ENCODE measurements around the gene AK1.
"Not testable (repeated sequence)": the region's sequence is repeated elsewhere in the genome, so short reads cannot be mapped to it uniquely, and the experiment has no call there.

The AK1 gene

GRCh38 chr9:127884427-127884911, 7.0 kb upstream of the AK1 start:
- DNase-seq (ENCODE audit: low spot score) = no peak

DNA sequence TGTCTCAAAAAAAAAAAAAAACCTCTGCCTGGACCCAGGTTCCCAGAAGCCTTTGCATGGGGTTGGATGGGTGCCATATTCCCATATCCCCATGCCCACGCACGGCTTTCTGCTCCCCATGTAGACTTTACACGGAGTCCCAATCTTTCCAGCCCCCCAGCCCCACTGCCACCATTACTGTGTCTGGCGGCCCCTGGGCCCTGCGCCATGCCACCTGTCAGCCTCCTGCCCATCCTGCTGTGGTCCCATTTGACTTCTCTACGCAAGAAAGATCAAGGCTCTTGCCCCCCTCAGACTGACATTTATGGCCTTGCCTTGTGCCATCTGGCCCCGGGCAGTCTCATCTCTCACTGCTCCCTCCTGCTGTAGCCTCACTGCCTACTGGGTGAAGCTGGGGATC, 6.5 kb upstream of the AK1 start:
- DNase-seq (ENCODE audit: low spot score) = no peak

DNA sequence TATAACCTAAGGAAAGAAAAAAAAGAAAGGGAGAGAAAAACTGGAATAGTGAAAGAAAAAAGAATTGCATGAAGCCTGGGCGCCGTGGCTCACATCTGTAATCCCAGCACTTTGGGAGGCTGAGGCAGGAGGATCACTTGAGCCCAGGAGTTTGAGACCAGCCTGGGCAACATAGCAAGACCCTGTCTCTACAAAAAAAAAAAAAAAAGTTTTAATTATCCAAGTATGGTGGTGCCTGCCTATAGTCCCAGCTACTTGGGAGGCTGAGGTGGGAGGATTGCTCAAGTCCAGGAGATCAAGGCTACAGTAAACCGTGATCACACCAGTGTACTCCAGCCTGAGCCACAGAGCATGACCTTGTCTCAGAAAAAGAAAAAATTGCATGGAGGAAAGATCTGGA, 4.2 kb upstream of the AK1 start:
- not testable (repeated sequence) for DNase-seq (ENCODE audit: low spot score)

GRCh38 chr9:127880143-127880542, 2.7 kb upstream of the AK1 start:
- DNase-seq (ENCODE audit: low spot score) = no peak

DNA sequence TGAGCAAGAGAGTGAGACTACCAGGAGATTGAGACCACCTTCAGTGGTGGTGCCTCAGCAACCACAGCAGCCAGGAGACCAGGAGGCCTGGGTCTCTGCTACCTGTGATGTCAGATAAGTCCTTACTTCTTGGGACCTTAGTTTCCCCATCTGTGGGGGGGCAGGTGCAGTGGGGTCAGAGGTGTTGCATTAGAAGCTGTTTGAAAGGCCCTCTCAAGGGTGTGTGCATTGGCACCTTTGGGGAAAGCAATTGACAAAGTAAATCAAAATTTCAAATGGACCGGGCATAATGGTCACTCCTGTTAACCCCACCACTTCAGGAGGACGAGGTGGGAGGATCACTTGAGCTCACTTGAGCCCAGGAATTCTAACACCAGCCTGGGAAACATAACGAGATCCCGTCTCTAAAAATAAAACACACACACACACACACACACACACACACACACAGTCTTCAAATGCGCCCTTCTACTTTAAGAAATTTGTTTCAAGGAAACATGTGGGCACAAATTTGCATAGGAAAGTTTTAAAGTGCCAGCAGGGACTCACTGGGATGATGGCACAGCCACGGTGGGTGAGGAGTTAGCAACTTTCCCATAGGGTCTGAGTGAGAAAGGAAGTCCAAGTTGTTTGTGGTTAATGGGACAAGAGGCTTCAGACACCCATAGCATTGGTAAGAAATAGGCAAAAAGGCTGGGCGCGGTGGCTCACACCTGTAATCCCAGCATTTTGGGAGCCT, 1.3 kb upstream of the AK1 start:
- no peak for DNase-seq (ENCODE audit: low spot score)

DNA sequence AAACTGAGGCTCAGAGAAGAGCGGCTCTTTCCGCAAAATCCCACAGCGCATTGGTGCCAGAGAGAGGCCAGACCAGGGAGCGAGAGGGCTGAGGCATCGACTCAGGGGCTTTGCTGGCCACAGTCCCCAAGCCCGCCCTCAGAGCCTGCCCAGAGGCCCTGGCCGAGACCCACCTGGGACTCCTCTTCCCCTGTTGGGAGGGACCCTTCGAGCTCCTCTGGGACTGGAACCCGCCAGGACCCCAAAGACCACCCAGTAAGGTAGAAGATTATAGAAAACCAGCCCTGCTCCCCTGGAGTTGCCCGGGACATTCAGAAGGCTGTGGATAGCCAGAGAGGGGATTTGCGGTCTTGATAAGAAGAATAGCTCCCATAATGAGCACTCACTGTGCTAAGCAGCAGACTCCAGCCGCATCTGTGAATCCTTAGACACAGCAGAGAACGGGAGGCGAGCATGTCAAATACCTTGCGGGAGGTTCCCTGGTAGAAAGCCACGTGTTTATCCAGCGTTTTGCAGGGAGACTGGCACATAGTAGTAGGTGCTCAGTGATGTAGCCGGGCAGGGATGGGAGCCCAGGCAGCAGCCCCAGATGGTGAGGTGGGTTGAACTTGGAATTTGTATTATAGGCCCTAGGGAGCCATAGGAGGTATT, 651 bp upstream of the AK1 start:
- no peak for DNase-seq (ENCODE audit: low spot score)

DNA sequence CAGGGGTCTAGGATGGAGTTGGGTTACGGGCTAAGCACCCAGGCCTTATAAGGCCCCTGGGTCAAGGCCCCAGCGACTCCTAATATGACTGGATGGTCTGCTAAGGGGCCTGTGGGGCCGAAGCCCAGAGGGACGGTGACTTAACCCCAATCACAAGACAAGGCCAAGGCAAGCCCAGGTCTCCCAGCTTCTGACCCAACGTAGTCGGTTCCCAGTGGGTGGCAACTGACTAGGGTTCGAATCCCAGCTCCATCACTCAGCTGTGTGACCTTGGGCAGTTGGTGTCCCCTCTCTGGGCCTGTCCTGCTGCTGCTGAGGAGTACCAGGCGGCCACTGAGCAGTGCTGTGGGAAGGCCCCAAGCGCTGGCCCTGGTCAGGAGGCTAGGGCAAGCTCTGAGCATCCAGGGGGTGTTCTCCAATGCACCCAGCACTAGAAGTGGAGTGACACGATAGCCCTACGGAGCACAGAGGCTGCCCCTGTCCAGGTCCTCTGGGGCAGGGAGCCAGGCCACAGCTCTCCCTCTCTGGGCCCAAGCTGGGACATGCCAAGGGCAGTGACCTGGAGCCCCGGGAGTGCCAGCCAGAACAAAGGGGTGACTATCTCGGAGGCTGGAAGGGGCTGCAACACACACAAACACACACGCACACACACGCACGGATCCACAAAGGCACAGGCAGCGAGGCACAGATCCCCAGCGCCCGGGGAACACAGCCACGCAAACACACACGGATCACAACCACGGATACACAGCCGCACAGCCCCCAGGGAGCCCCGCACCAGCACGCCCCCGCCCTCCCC, 512 bp downstream of the AK1 start:
- no peak for DNase-seq (ENCODE audit: low spot score)

DNA sequence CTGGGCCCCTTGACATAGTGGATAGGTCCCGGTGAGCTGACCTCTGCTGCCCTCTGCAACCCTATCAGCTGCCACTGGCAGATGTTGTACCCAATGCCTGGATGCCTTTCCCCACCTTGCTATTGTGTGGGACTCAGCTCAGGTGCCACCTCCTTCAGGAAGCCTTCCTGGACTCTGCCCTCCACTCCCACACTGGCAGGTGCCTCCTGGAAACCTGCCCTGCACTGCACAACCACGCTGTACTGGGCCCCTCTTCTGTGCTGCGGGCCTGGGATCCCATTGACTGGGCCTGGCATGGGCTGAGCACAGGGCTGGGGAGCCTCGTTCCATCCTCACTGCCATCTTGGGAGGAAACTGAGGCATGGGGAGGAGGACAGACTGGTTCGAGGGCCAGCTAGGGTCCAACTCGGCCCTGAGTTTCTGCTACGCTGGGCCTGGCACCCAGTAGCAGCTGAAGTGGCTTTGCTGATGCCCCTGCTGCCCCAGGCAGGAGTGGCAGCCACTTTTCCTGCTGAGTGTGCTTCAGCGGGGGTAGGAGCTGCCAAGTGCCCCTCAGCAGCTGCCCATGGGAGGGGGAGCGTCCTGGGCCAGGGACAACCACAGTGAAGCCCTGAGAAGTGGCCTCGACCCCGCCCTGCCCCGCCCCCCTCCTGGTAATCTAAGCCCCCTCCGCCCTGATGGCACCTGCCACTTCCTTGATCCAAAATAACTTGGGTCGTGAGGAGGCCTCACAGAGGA, 1.3 kb downstream of the AK1 start:
- no peak for DNase-seq (ENCODE audit: low spot score)

DNA sequence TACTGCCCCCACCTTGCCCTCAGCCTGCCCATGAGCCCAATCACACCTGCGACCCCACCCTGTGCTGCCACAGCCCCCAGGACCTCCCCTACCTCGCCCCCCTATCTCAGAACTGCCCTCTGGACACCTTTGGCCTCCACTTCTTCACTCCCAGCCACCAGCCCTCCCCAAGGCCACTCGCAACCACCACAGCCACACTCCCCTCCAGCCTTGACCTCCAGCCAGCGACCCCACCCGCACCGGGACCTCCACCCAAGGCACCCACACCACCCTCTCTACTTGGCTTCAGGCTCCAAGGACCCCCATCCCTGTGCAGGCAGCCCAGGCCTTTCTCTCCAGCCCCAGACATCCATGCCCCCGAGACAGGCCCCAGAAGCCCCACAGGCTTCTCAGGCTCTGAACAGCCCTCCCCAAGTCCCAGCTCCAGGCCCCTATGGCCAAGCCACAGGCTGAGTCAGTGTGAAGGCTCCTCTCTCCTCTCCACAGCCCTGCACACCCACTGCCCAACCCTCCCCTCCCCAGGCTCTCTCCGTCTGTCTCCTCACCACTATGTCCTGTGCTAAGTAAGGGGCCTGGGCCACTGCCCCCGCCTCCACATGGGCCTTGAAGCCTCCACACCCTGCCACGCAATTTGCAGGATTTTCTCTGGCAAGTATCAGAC, 2.0 kb downstream of the AK1 start:
- DNase-seq (ENCODE audit: low spot score) = no peak

DNA sequence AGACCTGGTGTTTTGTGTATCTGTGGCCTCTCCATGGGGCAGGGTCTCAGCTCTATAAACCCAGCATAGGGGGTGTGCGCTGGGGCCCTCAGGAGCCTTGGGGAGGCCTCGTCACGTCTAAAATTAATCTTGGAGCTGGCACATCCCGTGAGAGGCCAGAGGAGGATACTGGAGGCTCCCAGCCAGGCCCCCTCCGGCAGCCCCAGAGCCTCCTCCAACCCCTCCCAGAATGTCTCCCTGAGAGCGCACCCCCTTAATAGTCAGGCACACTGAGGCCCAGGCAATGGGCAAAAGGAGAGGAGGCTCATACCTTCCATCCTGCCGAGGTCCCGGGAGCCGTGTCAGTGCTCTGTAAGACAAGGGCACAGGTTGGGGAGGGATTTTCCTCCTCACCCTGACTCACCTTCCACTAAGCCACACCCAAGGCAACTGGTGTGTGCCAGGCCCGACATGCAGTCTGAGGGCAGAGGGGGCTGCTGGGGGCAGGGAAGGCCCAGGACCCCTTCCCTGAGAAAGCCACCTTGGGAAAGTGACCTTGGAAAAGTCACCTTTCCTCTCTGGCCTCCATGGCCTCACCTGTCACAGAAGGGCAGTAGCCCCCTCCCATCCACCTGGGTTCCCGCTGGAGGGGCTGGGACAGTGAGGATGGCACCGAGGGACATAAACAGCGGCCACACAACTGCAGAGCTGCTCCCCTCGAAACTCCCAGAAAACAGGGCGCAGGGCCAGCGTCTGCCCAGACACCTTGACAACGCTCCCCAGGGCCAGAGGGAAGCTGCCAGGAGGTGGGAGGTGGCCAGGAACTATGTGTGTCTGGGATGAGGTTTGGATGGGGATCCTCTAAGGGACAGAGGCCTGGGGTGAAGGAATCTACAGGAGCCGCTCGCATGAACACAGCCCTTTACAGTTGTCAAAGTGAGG, 2.9 kb downstream of the AK1 start:
- DNase-seq (ENCODE audit: low spot score) = no peak

- no peak for DNase-seq (ENCODE audit: low spot score)
Observed at GRCh38 chr9:127873886-127874285, 3.6 kb downstream of the AK1 start.

DNA sequence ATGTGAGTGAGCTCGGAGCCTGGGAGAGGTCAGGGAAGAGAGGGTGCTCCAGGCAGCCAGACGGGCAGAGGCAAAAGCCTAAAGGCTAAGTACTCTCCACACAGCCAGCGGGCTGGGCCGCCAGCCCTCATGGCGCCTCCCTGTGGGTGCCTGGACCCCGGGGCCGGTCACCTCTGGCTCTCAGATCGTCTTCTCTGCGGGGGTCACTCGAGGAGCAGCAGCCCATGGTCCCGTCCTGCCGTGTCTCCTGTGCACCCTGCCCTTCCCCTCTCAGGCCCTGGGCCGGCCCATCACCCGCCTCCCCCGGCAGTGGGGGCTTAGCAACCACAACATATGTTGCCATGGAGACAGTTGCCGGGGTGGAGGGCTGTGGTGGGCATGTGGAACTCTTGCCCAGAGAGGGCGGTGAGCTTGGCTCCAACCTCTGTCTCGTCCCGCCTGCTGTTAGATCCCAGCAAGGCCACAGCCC, 4.2 kb downstream of the AK1 start:
- DNase-seq (ENCODE audit: low spot score) = no peak

DNA sequence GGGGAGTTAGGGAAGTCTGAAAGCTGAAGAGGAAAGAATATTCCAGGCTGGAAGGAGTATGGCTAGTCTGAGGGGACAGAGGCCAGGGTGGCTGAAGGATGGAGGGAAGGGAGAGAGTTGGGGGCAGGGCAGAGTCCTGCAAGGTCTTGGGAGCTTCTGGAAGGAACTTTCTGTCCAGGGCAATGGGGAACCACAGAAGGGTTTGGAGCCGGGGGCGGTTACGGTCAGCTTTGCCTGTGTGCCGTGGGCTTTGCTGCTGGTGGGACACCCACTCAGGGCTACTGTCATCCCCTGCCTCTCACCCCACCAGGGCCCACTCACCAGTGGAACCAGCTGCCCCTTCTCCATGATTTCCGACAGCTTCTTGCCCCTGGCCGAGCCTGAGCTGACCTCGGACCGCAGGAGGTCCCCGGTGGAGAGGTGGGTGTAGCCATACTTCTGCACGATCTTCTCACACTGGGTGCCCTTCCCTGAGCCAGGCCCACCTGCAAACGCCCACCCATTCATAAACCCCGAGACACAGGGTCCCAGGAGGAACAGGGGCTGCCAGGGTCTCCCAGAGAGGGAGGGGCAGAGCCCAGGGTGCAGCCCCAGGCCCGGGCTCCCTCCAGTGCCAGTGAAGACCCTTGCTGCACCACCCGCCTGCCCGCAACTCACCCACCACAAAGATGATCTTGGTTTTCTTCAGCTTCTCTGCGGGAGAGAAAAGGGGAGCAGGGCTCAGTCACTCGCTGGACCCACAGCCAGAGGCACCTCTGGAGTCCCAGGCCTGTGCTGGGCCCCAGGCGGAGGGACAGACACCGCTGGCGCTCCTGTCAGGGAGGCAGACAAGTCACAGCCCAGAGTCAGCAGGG, 4.9 kb downstream of the AK1 start:
- no peak for DNase-seq (ENCODE audit: low spot score)

DNA sequence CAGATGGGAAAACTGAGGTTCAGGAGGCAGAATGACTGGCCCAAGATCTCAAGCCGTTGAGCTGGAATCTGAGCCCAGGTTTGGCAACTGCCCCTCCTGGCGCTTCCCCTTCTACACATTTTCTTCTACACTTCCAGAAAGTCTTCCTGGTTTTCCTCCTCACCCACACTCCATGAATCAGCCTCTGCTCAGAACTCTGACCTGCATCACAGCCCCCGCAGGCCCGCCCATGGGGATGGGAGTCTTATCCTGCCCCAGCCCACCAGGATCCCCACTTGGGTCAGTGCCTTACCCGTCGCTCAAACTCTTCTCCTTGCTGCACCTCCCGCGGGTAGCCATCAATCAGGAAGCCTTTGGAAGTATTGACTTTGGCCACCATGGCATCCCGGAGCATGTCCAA, 5.9 kb downstream of the AK1 start:
- no peak for DNase-seq (ENCODE audit: low spot score)

DNA sequence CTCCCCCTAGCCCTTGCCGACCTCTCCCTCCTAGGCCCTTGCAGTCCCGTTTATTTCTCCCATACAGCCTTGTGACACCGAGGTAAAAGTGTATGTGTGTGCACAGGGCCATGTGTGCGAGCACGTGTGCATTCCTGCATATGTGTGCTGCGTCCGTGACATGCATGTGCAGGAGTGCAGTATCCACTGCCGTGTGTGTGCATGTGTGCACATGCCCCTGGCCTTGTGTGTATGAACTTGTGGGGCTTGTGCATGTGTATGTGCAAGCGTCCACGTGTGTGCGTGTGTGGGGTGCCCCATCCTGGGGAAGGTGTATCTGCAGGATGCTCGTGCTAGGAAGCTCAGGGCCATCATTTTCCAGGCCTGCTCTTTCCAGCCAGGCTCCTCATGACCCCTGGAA, 6.6 kb downstream of the AK1 start:
- no peak for DNase-seq (ENCODE audit: low spot score)

DNA sequence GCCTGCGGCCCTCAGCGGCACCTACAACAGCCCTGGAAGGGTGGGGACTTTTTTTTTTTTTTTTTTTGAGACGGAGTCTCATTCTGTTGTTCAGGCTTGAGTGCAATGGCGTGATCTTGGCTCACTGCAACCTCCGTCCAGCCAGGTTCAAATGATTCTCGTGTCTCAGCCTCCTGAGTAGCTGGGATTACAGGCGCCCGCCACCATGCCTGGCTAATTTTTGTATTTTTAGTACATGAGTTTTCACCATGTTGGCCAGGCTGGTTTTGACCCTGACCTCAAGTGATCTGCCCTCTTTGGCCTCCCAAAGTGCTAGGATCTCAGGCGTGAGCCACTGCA, 7.4 kb downstream of the AK1 start:
- DNase-seq (ENCODE audit: low spot score) = not testable (repeated sequence)

DNA sequence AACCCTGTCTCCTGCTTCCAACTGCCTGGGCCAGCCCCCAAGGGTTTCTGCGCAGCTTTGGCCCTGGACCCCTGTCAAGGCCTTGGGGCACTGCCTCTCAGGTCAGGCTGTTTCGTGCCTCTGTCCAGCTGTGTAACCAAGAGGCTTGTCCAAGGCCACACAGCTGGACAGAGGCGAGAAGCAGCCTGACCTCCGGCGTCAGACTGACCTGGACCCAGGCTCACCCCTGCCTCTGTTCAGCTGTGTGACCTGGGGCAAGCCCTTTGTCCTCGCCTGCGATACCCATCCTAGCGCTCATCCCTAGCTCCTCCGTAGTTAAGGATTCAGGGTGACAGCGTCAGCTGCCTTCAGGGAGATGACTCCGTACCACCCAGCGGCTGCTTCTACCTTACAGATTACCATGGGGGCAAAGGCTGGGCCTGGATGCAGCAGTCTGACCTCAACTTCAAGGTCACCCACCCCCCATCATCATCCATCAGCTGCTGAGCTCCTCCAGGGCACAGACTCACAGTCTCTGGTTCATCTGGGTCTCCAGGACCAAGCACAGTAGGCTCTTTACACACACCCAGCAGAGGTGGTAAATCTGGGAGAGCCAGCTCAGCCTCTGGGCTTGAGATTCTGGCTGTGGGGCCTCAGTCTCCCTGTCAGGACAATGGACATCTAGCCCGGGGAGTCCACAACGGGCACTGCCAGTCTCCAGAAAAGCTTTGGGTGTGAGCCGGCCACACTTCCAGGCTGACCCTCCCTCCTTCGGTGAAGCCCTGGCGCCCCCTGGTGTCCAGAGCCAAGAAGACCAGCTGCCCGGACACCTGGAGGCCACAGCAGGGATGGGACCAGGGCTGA, 7.9 kb downstream of the AK1 start:
- DNase-seq (ENCODE audit: low spot score) = peak; percentile 77

DNA sequence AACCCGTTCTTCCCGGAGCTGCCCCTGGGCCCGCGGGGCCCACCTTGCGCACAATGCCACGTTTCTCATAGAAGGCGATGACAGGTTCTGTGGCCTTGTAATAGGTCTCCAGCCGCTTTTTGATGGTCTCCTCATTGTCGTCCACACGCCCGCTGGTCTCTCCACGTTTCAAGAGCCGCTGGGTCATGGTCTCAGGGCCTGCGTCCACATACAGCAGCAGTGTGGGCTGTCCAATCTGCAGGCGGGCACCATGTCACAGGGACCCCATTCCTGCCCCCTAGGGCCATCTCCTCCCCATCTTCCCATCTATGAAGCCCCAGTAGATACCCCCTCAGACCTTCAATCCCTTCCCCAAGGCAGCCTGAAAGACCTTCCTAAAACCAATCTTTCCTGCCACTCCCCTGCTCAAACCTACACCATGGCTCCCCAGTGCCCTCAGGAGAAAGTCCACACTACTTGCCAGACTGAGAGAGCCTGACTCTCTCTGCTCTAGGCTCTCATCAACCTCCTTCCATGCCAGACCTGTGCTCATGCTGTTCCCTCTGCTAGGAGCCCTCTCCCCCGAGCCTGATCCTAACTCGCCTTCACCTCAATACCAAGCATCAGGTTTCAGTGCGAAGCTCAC, 9.1 kb downstream of the AK1 start:
- DNase-seq (ENCODE audit: low spot score) = no peak
